ENCODE measurements around the gene TAF11.

TAF11 gene

DNA sequence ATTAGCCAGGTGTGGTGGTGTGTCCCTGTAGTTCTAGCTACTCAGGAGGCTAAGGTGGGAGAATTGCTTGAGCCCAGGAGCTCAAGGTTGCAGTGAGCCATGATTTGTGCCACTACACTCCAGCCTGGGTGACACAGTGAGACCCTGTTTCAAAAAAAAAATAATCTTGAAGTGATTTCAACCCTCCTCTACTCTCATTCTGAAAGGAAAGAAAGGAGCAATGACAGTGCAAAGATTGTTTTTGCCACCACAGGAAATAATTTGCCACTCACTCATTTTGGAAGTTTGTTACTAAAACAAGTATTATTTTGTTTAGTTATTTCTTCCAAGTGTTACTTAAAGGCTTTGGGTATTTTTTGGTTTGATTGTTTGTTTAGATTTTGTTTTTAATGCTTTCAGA lies 50.3 kb downstream of the TAF11 start:
- TF ChIP-seq, protein P1, sequence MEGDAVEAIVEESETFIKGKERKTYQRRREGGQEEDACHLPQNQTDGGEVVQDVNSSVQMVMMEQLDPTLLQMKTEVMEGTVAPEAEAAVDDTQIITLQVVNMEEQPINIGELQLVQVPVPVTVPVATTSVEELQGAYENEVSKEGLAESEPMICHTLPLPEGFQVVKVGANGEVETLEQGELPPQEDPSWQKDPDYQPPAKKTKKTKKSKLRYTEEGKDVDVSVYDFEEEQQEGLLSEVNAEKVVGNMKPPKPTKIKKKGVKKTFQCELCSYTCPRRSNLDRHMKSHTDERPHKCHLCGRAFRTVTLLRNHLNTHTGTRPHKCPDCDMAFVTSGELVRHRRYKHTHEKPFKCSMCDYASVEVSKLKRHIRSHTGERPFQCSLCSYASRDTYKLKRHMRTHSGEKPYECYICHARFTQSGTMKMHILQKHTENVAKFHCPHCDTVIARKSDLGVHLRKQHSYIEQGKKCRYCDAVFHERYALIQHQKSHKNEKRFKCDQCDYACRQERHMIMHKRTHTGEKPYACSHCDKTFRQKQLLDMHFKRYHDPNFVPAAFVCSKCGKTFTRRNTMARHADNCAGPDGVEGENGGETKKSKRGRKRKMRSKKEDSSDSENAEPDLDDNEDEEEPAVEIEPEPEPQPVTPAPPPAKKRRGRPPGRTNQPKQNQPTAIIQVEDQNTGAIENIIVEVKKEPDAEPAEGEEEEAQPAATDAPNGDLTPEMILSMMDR (IDR thresholded peaks at IDR 0.05; ENCODE audit: extremely low read depth, missing control alignments): no peak
- no peak for DNase-seq (ENCODE audit: low spot score)

DNA sequence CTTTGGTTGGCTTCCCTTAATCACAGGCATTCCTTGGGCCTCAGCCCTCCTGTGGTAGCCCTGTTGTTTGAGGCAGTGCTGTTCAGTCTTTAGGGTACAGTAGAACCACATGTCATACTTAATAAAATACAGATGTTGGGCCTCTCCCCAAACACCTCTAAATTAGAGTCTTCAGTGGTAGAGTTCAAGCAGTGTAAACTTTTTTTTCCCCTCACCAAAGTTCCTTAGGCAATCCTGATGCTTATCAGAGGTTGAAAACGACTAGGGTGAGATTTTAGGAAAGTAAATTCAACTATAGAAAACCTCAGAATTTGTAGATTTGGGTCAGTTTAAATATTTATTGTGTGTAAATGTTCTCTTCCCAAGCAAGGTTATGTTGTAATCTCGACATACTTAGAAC lies 51.4 kb downstream of the TAF11 start:
- TF ChIP-seq, protein P1 (IDR thresholded peaks at IDR 0.05; ENCODE audit: extremely low read depth, missing control alignments): no peak
- DNase-seq (ENCODE audit: low spot score): no peak

DNA sequence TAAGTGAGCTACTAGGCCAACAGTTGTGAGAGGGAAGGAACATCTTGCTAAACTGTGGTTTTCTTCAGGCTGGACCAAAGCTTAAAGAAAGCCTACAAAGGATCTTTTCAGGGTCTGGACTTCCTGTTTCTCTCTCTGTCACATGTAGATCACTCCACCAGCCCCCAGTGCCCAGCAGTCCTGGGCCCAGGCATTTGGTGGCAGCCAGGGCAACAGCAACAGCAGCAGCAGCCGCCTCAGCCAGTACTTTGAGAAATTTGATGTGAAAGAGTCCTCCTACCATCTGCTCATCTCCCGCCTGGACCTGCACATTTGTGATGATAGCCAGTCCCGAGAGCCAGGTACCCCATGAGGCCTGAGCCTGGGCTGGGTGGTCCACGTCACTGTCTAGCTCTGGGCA lies 51.8 kb downstream of the TAF11 start:
- TF ChIP-seq, protein P1 (IDR thresholded peaks at IDR 0.05; ENCODE audit: extremely low read depth, missing control alignments): no peak
- DNase-seq (ENCODE audit: low spot score): no peak

DNA sequence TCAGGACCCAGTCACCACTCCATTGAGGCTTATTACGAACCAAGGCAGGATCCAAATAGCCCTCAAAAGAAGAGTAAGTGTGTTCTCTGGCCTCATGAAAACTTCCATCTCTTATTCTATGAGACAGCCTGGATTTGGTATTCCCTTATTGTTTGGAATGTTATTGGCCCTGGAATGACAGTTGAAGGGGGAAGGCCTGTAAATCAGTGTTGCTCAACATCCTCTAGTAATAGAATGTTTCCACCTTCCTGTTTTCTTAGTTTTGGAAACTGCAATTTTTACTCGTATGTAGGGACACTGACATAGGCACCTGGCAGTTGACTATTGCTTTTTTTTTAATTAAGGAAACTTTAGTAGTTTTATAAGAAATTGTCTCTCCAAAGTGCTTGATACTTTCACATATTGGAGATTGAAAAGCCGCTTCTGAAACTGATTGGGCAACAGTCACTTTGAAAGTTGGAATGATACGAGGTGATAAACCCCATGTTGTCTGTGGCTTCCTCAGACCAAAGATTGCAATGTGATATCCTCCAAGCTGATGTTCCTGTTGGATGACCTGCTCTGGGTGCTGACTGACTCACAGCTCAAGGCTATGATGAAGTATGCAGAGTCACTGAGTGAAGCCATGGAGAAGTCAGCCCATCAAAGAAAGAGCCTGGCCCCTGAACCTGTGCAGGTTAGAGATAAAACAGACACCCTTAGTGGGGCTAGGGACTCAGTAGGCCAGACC lies 52.9 kb downstream of the TAF11 start:
- DNase-seq (ENCODE audit: low spot score): no peak
- TF ChIP-seq, protein P1 (IDR thresholded peaks at IDR 0.05; ENCODE audit: extremely low read depth, missing control alignments): no peak

DNA sequence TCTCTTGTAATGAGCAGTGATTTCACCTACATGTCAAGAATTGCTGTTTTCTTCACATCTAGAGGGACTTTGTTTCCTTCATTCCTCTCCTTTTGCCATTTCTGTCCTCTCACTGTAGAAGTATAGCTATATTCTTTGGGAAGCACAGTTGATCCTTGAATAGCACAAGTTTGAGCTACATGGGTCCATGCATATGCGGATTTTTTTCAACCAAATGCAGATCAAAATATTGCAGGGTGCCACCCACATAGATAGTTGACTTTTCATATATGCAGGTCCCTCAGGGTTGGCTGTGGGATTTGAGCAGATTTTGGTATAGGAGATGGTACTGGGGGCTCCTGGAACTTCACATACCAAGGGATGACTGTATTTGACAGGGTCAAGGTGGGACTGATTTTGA lies 54.9 kb downstream of the TAF11 start:
- TF ChIP-seq, protein P1 (IDR thresholded peaks at IDR 0.05; ENCODE audit: extremely low read depth, missing control alignments): no peak
- DNase-seq (ENCODE audit: low spot score): no peak

DNA sequence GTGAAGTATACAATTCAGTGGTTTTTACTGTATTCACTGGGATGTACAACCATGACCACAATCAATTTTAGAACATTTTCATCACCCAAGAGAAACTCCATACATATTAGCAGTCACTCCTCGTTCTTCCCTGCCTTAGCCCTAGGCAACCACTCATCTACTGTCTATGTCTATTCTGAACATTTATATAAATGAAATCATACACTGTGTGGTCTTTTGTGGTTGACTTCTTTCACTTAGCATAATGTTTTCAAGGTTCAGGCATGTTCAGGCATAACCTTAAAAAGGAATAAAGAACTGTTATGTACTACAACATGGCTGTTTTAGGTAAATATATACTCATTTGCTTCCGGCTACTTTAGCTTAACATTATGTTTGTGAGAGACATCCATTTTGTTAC lies 58.7 kb downstream of the TAF11 start:
- TF ChIP-seq, protein P1 (IDR thresholded peaks at IDR 0.05; ENCODE audit: extremely low read depth, missing control alignments): no peak
- no peak for DNase-seq (ENCODE audit: low spot score)
